Stimulated activated CD4-positive, alpha-beta T cell treated with anti-CD3 and anti-CD28 coated beads, TNF-alpha, amount 100 ng/mL, for 1 hour (primary cell): ENCODE measurements around the gene POT1.
A peak's percentile ranks its signal among the peaks of the same experiment; 100 is the strongest.
"Not testable (repeated sequence)": the region's sequence is repeated elsewhere in the genome, so short reads cannot be mapped to it uniquely, and the experiment has no call there.

Experiments
- DNase-seq, 3 donors: peaks; one replicate each; pipeline ENCODE4 v3.0.0-alpha.2; 2020; ENCODE audit warnings: low read depth in 3 of 3, low spot score in 1 of 3

The POT1 gene, protein sequence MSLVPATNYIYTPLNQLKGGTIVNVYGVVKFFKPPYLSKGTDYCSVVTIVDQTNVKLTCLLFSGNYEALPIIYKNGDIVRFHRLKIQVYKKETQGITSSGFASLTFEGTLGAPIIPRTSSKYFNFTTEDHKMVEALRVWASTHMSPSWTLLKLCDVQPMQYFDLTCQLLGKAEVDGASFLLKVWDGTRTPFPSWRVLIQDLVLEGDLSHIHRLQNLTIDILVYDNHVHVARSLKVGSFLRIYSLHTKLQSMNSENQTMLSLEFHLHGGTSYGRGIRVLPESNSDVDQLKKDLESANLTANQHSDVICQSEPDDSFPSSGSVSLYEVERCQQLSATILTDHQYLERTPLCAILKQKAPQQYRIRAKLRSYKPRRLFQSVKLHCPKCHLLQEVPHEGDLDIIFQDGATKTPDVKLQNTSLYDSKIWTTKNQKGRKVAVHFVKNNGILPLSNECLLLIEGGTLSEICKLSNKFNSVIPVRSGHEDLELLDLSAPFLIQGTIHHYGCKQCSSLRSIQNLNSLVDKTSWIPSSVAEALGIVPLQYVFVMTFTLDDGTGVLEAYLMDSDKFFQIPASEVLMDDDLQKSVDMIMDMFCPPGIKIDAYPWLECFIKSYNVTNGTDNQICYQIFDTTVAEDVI

DNA sequence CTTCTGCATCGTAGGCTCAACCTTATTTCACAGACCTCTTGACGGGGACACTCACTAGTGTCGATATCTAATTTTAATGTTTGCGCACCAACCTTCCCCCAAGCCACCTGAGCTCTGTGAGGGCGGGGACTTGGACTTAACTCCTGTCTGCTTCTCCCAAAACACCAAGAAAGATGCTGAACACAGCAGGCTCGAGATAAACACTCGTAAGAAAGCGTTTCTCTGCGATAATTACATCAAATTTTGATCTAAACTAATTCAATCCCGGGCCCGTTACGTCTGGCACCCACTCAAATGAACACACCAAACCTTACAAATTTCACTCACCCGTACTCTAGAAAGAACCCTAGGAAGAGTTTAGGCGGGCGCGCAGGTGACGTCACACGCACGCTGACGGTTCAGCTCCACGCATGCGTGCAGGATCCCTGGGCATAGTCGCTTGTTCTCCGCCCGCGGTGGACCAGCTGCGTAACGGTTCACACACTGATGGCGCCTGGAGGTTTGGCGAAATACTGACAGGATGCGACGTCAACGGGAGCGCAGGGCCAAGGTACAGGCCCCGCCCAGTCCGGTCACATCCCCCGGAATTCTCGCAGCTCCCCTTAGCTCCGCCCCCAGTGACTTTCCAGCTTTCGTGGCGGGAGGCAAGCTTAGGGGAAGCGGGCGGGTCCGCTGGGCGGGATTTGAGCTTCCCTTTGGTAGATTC is at the start of gene POT1:
POT1 (minus strand) TSS at position 359 of the 706 bp plus-strand sequence. CDS start 32,652 bp downstream, outside the sequence.
- peak; percentile 91 for DNase-seq

DNA sequence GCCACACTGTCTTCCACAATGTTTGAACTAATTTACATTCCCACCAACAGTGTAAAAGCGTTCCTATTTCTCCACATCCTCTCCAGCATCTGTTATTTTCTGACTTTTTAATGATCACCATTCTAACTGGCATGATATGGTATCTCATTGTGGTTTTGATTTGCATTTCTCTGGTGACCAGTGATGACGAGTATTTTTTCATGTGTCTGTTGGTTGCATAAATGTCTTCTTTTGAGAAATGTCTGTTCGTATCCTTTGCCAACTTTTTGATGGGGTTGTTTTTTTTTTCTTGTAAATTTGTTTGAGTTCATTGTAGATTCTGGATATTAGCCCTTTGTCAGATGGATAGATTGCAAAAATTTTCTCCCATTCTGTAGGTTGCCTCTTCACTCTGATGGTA is 45.5 kb upstream of the POT1 start:
- DNase-seq: not testable (repeated sequence)

DNA sequence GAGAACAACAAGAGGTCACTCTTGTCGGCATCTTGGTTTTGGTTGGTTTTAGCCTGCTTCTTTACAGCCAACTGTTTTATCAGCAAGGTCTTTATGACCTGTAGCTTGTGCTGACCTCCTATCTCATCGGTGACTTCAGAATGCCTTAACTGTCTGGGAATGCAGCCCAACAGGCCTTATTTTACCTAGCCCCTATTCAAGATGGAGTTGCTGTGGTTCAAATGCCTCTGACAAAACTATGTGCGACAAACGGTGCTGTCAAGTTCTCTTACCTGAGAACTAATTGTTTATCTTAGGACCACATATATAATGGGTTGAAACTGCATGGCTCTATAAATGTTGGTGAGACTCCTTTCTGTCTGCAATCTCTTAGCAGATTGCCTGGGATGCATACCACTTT is 35.9 kb upstream of the POT1 start:
- DNase-seq: no peak

DNA sequence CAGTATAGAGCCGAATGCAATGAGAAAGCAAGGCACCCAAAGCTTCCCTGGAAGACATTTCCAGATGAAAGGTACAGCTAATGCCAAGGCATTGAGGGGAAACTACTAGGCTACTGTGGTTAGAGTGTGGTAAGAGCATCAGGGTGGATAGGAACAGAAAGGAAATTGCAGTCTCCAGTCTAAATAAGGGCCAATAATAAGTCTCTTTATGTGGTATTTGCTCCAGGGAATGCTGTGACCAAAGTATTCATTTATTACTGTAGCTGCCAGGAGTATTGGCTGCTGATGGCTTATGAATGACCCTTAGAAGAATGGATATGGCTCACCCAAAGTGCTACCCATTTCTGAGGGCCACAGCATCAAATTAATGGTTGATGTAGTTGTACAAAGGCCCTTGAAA is 30.1 kb upstream of the POT1 start:
- no peak for DNase-seq

DNA sequence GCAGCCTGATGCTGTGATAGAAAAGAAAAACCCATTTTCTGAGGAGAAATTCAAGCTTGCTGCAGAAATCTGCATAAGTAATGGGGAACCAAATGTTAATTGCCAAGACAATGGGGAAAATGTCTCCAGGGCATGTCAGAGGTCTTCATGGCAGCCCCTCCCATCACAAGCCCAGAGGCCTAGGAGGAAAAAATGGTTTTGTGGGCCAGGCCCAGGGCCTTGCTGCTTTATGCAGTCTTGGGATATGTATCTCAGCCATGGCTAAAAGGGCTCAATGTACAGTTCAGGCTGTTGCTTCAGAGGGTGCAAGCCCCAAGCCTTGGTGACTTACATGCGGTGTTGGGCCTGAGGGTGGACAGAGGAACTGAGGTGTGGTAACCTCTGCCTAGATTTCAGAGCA is 28.3 kb upstream of the POT1 start:
- not testable (repeated sequence) for DNase-seq

DNA sequence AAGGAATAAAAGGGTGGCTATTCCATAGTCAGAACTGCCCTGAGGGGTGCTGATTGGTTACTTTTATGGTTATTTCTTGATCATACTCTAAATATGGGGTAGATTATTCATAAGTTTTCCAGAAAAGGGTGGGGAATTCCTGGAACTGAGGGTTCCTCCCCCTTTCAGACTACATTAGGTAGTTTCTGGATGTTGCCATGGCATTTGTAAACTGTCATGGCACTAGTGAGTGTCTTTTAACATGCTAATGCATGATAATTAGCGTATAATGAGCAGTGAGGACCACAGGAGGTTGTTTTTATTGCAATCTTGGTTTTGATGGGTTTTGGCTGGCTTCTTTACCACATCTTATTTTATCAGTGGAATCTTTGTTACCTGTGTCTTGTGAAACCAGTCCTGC is 26.5 kb upstream of the POT1 start:
- DNase-seq: no peak

DNA sequence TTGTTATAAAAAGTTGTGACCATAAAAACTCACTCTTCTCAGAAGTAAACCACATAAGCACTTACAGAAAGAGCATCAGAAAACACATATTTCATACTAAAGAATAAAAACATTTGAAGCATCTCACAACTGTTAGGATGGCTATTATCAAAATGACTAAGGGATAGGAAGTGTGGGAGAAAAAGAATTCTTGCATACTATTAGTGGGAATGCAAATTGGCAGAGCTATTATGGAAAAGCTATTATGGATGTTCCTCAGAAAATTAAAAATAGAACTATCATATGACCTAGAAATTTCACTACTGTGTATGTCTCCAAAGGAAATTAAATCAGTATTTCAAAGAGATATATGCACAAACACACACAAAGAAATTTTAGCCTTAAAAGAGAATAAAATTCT is 25.2 kb upstream of the POT1 start:
- no peak for DNase-seq

DNA sequence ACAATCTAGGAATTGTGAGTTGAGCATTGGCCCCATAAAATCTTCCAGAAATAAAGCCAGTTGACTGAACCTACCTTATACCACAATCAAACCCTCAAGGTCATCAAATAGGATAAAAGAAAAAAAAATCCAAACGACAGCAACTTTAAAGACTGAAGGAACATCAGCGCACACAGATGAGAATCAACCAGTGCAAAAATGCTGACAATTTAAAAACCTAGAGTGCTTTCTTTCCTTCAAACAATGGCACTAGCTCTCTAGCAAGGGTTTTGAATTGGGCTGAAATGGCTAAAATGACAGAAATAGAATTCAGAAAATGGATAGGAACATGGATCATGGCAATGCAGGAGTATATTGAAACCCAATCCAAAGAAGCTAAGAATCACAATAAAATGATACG is 16.1 kb upstream of the POT1 start:
- no peak for DNase-seq

DNA sequence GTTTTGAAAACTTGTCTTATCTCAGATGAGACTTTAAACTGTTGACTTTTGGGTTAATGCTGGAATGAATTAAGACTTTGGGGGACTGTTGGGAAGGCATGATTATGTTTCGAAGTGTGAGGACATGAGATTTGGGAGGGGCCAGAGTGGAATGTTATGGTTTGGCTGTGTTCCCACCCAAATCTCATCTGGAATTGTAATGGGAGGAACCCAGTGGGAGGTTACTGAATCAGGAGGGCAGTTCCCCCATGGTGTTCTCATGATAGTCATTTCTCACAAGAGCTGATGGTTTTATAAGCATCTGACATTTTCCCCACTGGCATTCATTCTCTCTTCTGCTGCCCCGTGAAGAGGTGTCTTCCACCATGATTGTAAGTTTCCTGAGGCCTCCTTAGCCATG is 13.8 kb upstream of the POT1 start:
- DNase-seq: no peak

DNA sequence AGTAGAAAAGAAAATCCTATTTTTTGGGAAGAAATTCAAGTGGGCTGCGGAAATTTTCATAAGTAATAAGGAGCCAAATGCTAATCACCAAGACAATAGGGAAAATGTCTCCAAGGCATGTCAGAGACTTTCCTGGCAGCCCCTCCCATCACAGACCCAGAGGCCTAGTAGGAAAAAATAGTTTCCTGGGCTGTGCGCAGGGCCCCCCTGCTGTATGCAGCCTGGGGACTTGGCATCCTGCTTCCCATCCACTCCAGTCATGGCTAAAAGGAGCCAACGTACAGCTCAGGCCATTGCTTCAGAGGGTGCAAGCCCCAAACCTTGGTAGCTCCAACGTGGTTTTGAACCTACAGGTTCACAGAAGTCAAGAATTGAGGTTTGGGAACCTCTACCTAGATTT is 12.8 kb upstream of the POT1 start:
- DNase-seq: no peak

DNA sequence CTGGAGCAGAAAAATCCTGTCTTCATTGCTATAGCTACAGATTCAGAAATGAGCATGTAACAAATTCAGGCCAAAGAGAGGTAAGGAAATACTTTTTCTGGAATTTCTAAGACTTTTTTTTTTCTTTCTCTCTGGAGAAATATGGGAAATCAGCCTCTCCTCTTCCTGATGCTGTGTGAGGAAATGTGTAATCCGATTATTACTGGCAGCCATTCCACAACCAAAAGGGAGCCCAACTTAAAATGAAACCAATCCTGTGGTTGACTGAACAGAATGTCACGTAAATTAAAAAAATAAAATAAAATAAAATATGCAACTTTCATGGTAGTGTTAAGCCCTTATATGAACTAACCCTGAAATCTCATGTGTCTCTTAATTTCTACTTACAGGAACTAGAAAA is 10.7 kb upstream of the POT1 start:
- no peak for DNase-seq

DNA sequence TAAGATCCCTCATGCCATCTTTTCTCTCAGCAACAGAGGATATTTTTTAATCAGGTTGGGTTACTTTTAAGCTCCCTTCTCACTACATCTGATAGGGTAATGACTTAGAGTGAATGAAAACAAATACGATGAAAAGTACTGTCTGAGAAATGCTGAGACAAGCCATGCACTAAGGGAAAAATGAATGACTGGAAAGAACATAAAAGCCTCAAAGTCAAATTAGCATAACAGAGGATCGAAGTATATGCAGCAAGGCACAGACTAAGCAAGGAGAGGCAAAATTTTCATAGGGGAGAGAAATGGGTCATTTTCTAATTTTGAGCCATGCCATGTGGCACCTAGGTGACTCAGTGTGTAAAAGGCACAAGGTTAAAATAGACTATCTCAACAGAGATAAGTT is 8.5 kb upstream of the POT1 start:
- no peak for DNase-seq

DNA sequence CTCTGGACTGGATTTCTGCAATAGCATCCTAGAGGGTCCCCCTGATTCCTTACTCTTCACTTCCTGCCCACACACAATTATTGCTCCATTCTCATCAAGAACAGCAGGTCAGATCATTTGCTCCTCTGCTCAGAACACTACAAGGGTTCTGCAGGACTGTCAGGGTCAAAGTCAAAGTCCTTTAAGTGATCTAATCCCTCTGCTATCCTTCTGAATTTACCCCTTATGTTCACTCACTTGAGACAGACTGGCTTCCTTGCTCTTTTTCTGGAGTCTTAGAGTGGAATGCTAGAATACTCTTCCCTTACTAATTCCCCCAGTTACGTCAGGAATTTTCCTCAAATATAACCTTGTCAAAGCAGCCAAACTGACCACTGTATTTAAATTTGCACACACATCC is 7.5 kb upstream of the POT1 start:
- DNase-seq: no peak

DNA sequence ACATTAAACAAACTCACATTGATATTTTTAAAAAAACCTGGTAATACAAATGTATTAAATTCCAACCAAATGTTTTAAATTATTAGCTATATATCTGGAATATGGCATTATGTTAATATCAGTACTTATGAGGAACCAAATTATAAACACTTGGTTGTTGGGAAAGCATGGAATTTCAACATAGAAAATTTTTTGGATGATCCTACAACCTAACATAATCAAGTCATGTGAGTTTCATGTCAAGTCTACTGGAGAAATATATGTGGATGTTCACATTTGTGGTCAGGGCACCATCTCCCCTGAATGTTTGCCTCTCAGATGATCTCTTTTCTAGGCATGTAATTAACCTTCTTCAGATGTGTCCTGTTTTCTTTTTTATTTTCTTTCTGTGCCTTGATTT is 5.2 kb upstream of the POT1 start:
- no peak for DNase-seq

DNA sequence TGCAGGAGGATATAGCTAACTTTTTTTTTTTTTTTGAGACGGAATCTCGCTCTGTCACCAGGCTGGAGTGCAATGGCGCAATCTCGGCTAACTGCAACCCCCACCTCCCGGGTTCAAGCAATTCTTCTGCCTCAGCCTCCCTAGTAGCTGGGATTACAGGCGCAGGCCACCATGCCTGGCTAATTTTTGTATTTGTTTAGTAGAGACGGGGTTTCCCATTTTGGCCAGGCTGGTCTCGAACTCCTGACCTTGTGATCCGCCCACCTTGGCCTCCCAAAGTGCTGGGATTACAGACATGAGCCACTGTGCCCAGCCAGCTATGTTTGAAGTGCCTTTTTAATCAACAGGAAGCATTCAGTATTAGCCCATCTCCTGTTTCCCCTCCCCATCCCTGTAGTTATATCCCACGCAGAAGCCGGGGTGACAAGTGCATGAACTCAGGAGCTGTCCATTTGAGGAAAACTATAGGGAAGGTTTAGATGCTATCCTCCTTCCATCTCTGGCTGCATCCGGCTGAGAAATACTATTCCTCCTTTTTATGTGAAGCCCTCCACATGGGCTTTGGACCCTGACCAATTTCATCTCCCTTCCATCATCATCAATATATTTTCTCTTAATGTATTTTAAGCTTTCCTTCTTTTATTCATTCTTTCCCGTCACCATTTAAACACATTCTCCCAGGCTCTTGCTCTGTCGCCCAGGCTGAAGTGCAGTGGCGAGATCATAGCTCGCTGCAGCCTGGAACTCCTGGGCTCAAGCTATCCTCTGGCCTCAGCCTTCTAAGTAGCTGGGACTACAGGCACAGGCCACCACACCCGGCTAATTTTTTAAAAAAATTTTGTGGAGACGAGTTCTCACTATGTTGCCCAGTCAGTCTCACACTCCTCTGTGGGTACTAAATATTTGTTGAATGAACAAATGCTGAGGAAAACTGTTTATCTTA is 1.3 kb upstream of the POT1 start:
- DNase-seq: no peak

DNA sequence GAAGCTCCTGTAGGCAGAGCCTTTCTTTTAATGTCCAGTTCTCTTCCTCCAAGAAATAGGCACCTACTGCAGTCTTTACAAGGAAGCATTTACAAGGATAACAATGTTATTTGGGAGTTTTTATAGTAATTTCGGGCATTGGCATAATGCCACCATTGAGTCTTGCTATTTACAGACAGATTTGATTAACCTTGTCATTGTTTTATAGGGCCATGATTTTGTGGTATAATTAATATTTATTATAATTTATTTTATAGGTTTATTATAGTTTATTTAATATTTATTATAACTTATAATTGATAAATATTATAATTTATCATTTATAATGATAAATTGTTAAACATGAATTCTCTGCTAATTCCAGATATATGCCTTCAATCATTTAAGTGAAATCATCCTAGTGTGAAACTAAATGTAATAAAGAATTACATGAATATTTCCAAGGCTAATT is 573 bp upstream of the POT1 start:
- no peak for DNase-seq

DNA sequence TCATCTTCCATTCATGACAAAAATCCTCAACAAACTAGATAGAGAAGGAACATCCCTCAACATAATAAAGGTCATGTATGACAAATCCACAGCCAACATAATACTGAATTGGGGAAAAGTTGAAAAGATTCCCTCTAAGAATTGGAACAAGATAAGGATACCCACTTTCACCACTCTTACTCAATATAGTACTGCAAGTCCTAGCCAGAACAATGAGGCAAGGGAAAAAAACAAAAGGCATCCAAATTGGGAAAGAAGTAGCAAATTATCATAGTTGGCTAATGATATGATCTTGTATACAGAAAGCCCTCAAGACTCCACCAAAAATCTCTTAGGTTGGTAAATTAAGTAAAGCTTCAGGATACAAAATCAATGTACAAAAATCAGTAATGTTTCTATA is 4.7 kb downstream of the POT1 start:
- no peak for DNase-seq

DNA sequence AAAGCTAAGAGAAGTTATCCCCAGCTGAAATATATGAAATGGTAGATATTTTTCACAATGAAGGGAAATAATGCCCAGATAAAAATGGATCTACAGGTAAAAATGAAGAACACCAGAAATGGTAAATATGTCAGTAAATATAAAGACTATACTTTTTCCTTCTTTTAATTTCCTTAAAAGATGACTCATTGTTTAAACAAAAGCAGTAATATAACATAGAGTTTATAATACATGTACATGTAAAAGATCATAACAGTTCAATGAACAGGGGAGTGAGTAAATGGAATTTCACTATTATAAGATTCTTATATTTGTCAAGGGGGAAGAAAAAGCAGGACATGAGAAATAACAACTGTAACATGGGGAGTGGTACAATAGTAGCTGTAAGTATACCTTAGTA is 7.4 kb downstream of the POT1 start:
- DNase-seq: no peak

DNA sequence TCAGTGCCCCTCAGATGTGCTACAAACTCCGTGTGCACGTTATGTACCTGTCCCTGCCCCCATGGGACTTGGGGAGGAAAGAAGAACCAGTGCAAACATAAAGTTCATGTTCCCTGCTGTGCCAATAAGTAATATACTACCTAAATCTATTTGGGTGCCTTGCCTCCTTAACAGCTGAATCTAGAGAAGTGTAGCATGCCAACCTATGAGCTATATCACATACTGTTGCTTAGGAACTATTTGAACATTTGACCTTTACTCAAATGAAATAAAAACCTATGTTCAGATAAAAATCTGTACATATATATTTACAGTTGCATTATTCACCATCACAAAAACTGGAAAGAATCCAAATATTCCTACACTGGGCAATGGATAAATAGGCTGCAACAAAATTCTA is 9.8 kb downstream of the POT1 start:
- no peak for DNase-seq

DNA sequence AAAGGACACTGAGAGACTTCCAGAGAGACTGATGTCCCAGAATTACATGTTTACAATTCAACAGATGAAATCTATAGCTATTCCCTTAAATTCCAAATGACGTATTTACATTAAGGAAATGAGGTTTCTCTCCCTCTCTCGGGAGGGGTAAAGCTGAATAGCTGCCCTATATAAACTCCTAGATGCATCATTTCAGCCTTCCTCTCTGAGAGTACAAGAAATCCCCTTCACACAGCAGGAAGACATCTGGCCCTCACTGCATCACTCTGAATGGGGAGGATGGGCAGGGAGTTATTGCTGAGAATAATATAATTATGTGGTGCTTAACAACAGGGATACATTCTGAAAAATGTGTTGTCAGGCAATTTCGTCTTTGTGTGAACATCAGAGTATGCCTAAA is 11.0 kb downstream of the POT1 start:
- no peak for DNase-seq

DNA sequence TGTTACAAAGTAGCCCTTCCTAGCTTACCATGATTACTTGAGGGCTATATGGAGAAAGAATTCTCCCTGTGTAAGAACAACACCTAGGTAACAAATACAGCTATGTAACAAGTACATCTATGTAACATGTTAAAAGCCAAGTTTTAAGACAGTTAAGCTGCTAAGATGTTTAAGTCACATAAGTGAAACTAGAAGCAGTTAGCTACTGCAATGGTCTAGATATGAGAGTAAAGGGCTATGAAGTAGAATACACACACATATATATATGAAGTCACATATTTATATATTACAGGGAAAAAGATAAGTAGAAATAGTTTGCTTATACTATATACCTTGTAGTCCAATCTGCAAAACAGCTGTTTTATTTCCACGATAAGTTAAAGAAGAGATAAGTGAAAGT is 14.4 kb downstream of the POT1 start:
- DNase-seq: no peak
